ENCODE measurements around the gene SDK1.

DNA sequence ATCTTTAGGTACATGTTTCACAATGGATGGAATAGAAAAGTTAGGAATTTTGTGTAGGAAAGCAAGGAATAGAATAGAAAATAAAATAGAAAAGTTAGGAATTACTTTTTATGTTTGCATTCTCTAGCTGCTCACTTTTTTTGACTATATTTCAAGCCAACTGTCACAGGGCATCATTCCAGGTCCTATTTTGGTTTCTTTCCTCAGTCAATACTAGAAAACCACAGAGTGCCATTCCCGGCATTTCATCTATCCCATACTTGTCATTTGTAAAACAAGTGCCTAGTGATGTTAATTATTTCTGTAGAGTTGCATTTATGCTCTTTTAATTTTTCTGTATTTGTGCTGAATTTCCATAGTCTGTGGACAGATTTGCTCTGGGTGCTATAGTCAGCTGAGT lies 66.2 kb downstream of the SDK1 start:
- TF ChIP-seq POLR2AphosphoS5 (IDR thresholded peaks at IDR 0.05; ENCODE audit: insufficient read depth in 1 of 2, low read depth in 1 of 2) (no peak), POLR2A (IDR thresholded peaks at IDR 0.05) (no peak)
- TF ChIP-seq, protein P1, sequence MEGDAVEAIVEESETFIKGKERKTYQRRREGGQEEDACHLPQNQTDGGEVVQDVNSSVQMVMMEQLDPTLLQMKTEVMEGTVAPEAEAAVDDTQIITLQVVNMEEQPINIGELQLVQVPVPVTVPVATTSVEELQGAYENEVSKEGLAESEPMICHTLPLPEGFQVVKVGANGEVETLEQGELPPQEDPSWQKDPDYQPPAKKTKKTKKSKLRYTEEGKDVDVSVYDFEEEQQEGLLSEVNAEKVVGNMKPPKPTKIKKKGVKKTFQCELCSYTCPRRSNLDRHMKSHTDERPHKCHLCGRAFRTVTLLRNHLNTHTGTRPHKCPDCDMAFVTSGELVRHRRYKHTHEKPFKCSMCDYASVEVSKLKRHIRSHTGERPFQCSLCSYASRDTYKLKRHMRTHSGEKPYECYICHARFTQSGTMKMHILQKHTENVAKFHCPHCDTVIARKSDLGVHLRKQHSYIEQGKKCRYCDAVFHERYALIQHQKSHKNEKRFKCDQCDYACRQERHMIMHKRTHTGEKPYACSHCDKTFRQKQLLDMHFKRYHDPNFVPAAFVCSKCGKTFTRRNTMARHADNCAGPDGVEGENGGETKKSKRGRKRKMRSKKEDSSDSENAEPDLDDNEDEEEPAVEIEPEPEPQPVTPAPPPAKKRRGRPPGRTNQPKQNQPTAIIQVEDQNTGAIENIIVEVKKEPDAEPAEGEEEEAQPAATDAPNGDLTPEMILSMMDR (IDR thresholded peaks at IDR 0.05) = no peak

Data from vagina (tissue), 2 donors.